Neuronal stem cell (in vitro differentiated cells): ENCODE results near the gene FIBIN.

Source experiments
- DNase-seq: peaks from one replicate; pipeline ENCODE4 v3.0.0-alpha.2; 2013; ENCODE audit warnings: low spot score
- H2AFZ ChIP-seq: one replicate; pipeline ENCODE4 v1.6.1; 2013; ENCODE audit warnings: mild to moderate bottlenecking, low read length, inconsistent platforms
- H2AK5ac ChIP-seq: 2 replicates; pipeline ENCODE4 v1.6.1; 2013; ENCODE audit warnings: low read depth, mild to moderate bottlenecking, inconsistent platforms, low read length, moderate library complexity, mixed read lengths
- H2BK120ac ChIP-seq: 2 replicates; pipeline ENCODE4 v1.6.1; 2013; ENCODE audit warnings: low read depth, mild to moderate bottlenecking, inconsistent platforms, low read length, moderate library complexity, mixed read lengths
- H2BK12ac ChIP-seq: one replicate; pipeline ENCODE4 v1.6.1; 2013; ENCODE audit warnings: low read length, inconsistent platforms
- H2BK15ac ChIP-seq: 2 replicates; pipeline ENCODE4 v1.6.1; 2013; ENCODE audit warnings: mild to moderate bottlenecking, low read length, inconsistent platforms, mixed read lengths
- H2BK5ac ChIP-seq: one replicate; pipeline ENCODE4 v1.6.1; 2013; ENCODE audit warnings: inconsistent platforms, mild to moderate bottlenecking, low read length, moderate library complexity
- H3K14ac ChIP-seq: one replicate; pipeline ENCODE4 v1.6.1; 2013; ENCODE audit warnings: low read length, inconsistent platforms
- H3K18ac ChIP-seq: 2 replicates; pipeline ENCODE4 v1.6.1; 2013; ENCODE audit warnings: low read length, inconsistent platforms
- H3K23ac ChIP-seq: 2 replicates; pipeline ENCODE4 v1.6.1; 2013; ENCODE audit warnings: low read depth, mild to moderate bottlenecking, mixed read lengths, low read length, inconsistent platforms; ENCODE audit not compliant: poor library complexity
- H3K27ac ChIP-seq: replicated peaks from 3 replicates; pipeline ENCODE4 v1.5.1; 2013; ENCODE audit warnings: low read length, inconsistent platforms
- H3K27me3 ChIP-seq, 3 experiments: 2 replicates each; pipeline ENCODE4 v1.6.1; 2013; ENCODE audit warnings: low read length in 3 of 3, mild to moderate bottlenecking in 2 of 3, inconsistent platforms in 1 of 3, low read depth in 1 of 3, mixed read lengths in 1 of 3, moderate library complexity in 1 of 3; ENCODE audit not compliant: control insufficient read depth in 3 of 3, insufficient read depth in 3 of 3
- H3K36me3 ChIP-seq, 2 donors: replicated peaks in 1 of 2; 2 replicates each; pipeline ENCODE4 v1.6.1; 2013; ENCODE audit warnings: low read length in 2 of 2; ENCODE audit not compliant: control insufficient read depth in 2 of 2, insufficient read depth in 2 of 2
- H3K4ac ChIP-seq: 2 replicates; pipeline ENCODE4 v1.6.1; 2013; ENCODE audit warnings: inconsistent platforms, mild to moderate bottlenecking, low read length, moderate library complexity
- H3K4me1 ChIP-seq, 2 donors: 1 replicate in 1 of 2; 2 replicates in 1 of 2; pipeline ENCODE4 v1.6.1; 2013; ENCODE audit warnings: low read length in 2 of 2, low read depth in 1 of 2; ENCODE audit not compliant: control insufficient read depth in 2 of 2, insufficient read depth in 1 of 2
- H3K4me2 ChIP-seq: one replicate; pipeline ENCODE4 v1.6.1; 2013; ENCODE audit warnings: mild to moderate bottlenecking, low read length, inconsistent platforms; ENCODE audit not compliant: insufficient read depth, poor library complexity, severe bottlenecking
- H3K4me3 ChIP-seq, 2 donors: 2 replicates each; pipeline ENCODE4 v1.5.1; 2013; ENCODE audit warnings: low read length in 2 of 2, mild to moderate bottlenecking in 2 of 2, inconsistent platforms in 1 of 2, moderate library complexity in 1 of 2
- H3K79me1 ChIP-seq: one replicate; pipeline ENCODE4 v1.6.1; 2013; ENCODE audit warnings: low read depth, mild to moderate bottlenecking, inconsistent platforms, low read length, moderate library complexity
- H3K9ac ChIP-seq: one replicate; pipeline ENCODE4 v1.6.1; 2013; ENCODE audit warnings: mild to moderate bottlenecking, low read depth, low read length, inconsistent platforms; ENCODE audit not compliant: poor library complexity
- H3K9me3 ChIP-seq, 2 donors: replicated peaks in 1 of 2; 2 replicates each; pipeline versions ENCODE3 to v1.6.1; 2013; ENCODE audit warnings: low read length in 2 of 2, mild to moderate bottlenecking in 2 of 2, inconsistent platforms in 1 of 2, low read depth in 1 of 2, mixed read lengths in 1 of 2, moderate library complexity in 1 of 2; ENCODE audit not compliant: control insufficient read depth in 2 of 2, insufficient read depth in 1 of 2
- H4K8ac ChIP-seq: one replicate; pipeline ENCODE4 v1.6.1; 2013; ENCODE audit warnings: low read depth, mild to moderate bottlenecking, inconsistent platforms, low read length, moderate library complexity
- H4K91ac ChIP-seq: one replicate; pipeline ENCODE4 v1.6.1; 2013; ENCODE audit warnings: low read length, low read depth, mild to moderate bottlenecking, inconsistent platforms; ENCODE audit not compliant: poor library complexity
- WGBS, 2 donors: extraction: QIAGEN DNeasy Blood & Tissue Kit; methylation state at CpG; one replicate each; pipeline ENCODE4 v1.1.7; 2013; ENCODE audit warnings: missing lambda C conversion rate in 2 of 2, mixed read lengths in 1 of 2; ENCODE audit not compliant: insufficient read length in 2 of 2, insufficient replicate concordance in 1 of 2; ENCODE audit errors: extremely low coverage in 2 of 2; 5-methylcytosine and 5-hydroxymethylcytosine counted together

The FIBIN gene

DNA sequence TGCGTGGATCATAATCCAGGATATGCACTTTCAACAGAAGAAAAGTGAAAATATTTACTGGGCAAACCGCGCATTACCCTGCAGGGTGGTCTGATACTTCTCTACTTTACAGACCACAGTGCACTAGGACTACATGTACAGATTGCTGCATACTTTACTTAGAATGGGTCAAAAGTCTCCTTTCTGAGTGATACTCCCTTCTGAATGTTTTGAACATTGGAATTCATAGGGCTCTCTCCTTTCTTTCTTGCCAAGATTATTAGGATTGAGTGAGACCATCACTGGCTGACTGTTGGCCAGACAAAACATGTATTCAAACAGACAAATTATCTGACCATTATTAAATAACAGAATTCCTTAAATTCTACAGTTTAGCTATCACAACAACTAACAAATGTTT, 6.6 kb upstream of the FIBIN start:
- Histone ChIP-seq H2BK120ac (no peak overlapping the region), H4K8ac (no peak overlapping the region), H4K91ac (no peak overlapping the region), H2AFZ (no peak overlapping the region), H2BK15ac (no peak overlapping the region), H3K27me3 (no peaks in the 10 kb centered on the region), H3K4me3 (no peak overlapping the region), H3K4ac (no peak overlapping the region), H2AK5ac (no peak overlapping the region), H3K18ac (no peak overlapping the region), H3K9me3 (peaks cover 0 to 2% of the 10 kb centered on the region in 2 donors), H2BK12ac (no peak overlapping the region), H3K79me1 (no peaks in the 10 kb centered on the region), H3K14ac (no peak overlapping the region), H3K9ac (no peak overlapping the region), H3K4me1 (peaks cover 0 to 3% of the 10 kb centered on the region in 2 donors), H3K27ac (no peak overlapping the region), H3K23ac (no peak overlapping the region), H3K4me2 (no peak overlapping the region), H3K36me3 (no peaks in the 10 kb centered on the region), H2BK5ac (no peak overlapping the region)
- DNase-seq, result no peak
- WGBS, 2 donors, result no CpG with 5 or more reads among the region's 3 CpGs

DNA sequence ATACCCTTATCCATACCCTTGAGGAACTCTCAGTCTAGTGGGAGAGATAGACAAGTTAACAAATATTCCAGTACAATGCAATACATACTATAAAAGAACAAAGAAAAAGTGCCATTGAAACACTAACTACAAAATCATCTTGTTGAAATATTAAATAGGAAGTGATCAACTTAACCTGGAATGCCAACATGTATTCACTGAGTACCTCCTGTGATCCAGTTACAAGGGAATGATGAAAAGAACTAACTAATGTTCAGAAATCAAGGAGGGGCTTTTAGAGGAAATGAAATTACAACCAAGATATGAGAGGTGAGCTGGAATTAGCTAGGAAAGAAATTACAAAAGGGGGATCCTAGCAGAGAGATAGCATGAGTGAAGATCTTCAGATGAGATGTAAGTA, 6.2 kb upstream of the FIBIN start:
- no peak overlapping the region for H2BK12ac ChIP-seq

DNA sequence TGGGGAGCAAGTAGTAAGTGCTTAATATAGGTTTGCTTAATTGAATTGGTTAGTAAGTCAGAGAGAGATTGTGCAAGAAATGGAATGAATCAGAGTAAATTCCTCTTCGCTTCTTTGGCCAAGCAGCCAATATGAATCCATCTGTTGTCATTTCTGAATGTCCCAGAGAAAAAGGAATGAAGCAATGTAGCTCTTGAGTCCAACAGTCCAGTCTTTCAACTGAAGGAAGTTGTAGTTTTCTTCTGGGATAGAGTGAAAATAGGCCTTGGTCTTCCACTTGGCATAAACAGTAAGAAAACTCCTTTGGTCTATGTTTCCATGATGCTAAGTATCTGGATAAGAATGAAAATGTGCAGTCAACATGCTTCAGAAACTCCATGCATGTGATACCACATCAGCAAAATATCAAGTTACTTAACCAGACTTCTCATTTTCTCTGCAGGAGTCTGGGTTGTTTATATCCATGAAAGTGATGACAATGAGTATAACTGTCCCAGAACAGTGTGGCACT, 1.8 kb upstream of the FIBIN start:
- Histone ChIP-seq H2AK5ac (no peak overlapping the region), H3K18ac (no peak overlapping the region), H3K27me3 (peaks cover 0 to 5% (median 0%) of the 10 kb centered on the region in 3 experiments), H3K27ac (no peak overlapping the region), H3K9me3 (no peaks in the 10 kb centered on the region), H4K91ac (no peak overlapping the region), H3K9ac (no peak overlapping the region), H2BK12ac (no peak overlapping the region), H3K36me3 (no peaks in the 10 kb centered on the region), H3K4me2 (no peak overlapping the region), H3K14ac (no peak overlapping the region), H3K23ac (no peak overlapping the region), H2BK15ac (no peak overlapping the region), H2BK5ac (no peak overlapping the region), H2BK120ac (no peak overlapping the region), H2AFZ (no peak overlapping the region), H3K4me1 (peaks cover 0 to 6% of the 10 kb centered on the region in 2 donors), H3K79me1 (no peaks in the 10 kb centered on the region), H3K4me3 (no peak overlapping the region), H4K8ac (no peak overlapping the region), H3K4ac (no peak overlapping the region)
- no CpG with 5 or more reads among the region's 1 CpG for WGBS, 2 donors
- DNase-seq, result no peak

More for the DNA sequence above, 6.2 kb upstream of the FIBIN start:
- no peaks in the 10 kb centered on the region for H3K27me3 ChIP-seq
- H4K91ac ChIP-seq, result no peak overlapping the region
- H3K4me2 ChIP-seq, result no peak overlapping the region
- no peak overlapping the region for H2AK5ac ChIP-seq
- H2BK120ac ChIP-seq, result no peak overlapping the region
- H2AFZ ChIP-seq, result no peak overlapping the region
- no peak for DNase-seq
- no peak overlapping the region for H3K23ac ChIP-seq
- no peak overlapping the region for H3K18ac ChIP-seq
- no peak overlapping the region for H3K4me3 ChIP-seq
- no peak overlapping the region for H3K27ac ChIP-seq
- H2BK15ac ChIP-seq, result no peak overlapping the region
- no peaks in the 10 kb centered on the region for H3K79me1 ChIP-seq
- no peak overlapping the region for H3K14ac ChIP-seq
- no peak overlapping the region for H3K9ac ChIP-seq
- H3K36me3 ChIP-seq, result no peaks in the 10 kb centered on the region
- no peak overlapping the region for H3K4ac ChIP-seq
- H2BK5ac ChIP-seq, result no peak overlapping the region
- H4K8ac ChIP-seq, result no peak overlapping the region
- H3K9me3 ChIP-seq, result peaks cover 0 to 2% of the 10 kb centered on the region in 2 donors
- peaks cover 0 to 3% of the 10 kb centered on the region in 2 donors for H3K4me1 ChIP-seq

DNA sequence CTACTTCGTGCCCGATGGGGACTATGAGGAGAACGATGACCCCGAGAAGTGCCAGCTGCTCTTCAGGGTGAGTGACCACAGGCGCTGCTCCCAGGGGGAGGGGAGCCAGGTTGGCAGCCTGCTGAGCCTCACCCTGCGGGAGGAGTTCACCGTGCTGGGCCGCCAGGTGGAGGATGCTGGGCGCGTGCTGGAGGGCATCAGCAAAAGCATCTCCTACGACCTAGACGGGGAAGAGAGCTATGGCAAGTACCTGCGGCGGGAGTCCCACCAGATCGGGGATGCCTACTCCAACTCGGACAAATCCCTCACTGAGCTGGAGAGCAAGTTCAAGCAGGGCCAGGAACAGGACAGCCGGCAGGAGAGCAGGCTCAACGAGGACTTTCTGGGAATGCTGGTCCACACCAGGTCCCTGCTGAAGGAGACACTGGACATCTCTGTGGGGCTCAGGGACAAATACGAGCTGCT, 751 bp downstream of the FIBIN start:
- Histone ChIP-seq H3K4ac (no peak overlapping the region), H3K4me2 (no peak overlapping the region), H3K27me3 (peaks cover 0 to 5% (median 0%) of the 10 kb centered on the region in 3 experiments), H2BK12ac (no peak overlapping the region), H3K9ac (no peak overlapping the region), H2AFZ (no peak overlapping the region), H3K23ac (no peak overlapping the region), H3K4me1 (peaks cover 0 to 6% of the 10 kb centered on the region in 2 donors), H3K14ac (no peak overlapping the region), H3K18ac (peak overlapping the region; percentile 89), H2BK15ac (peak overlapping the region; percentile 88), H2BK120ac (peak overlapping the region; percentile 55), H4K91ac (peak overlapping the region; percentile 56), H3K36me3 (no peaks in the 10 kb centered on the region), H3K4me3 (peak overlapping the region in 1 of 2 donors; percentile 73), H3K79me1 (no peaks in the 10 kb centered on the region), H3K27ac (no peak overlapping the region), H2BK5ac (no peak overlapping the region), H2AK5ac (peak overlapping the region; percentile 81), H4K8ac (no peak overlapping the region), H3K9me3 (no peaks in the 10 kb centered on the region)
- WGBS, 2 donors, result no CpG with 5 or more reads among the region's 19 CpGs
- no peak for DNase-seq
